Activated naive CD8-positive, alpha-beta T cell (primary cell): ENCODE data around the gene BAZ1B.
"Not testable (repeated sequence)": the region's sequence is repeated elsewhere in the genome, so short reads cannot be mapped to it uniquely, and the experiment has no call there.

Experiments used
- H3K27ac Mint-ChIP-seq: one replicate; pipeline ENCODE4 v1.8.0; 2021; ENCODE audit warnings: mixed read lengths
- H3K27me3 Mint-ChIP-seq: one replicate; pipeline ENCODE4 v1.8.0; 2021; ENCODE audit warnings: mixed read lengths
- H3K36me3 Mint-ChIP-seq: one replicate; pipeline ENCODE4 v1.8.0; 2021; ENCODE audit warnings: mixed read lengths
- H3K4me1 Mint-ChIP-seq: one replicate; pipeline ENCODE4 v1.8.0; 2021; ENCODE audit warnings: low read depth, mixed read lengths
- H3K4me3 Mint-ChIP-seq: one replicate; pipeline ENCODE4 v1.8.0; 2021; ENCODE audit warnings: mild to moderate bottlenecking, mixed read lengths
- H3K9me3 Mint-ChIP-seq: one replicate; pipeline ENCODE4 v1.8.0; 2021; ENCODE audit warnings: low read depth, mixed read lengths

BAZ1B gene

GRCh38 chr7:73434701-73435069 is 87.4 kb downstream of the BAZ1B start:
- Mint-ChIP-seq H3K36me3 (no peaks in the 10 kb centered on the region), H3K4me1 (peaks cover 2% of the 10 kb centered on the region), H3K27me3 (no peaks in the 10 kb centered on the region), H3K27ac (no peak overlapping the region), H3K4me3 (peak overlapping the region; percentile 68), H3K9me3 (no peaks in the 10 kb centered on the region)

DNA sequence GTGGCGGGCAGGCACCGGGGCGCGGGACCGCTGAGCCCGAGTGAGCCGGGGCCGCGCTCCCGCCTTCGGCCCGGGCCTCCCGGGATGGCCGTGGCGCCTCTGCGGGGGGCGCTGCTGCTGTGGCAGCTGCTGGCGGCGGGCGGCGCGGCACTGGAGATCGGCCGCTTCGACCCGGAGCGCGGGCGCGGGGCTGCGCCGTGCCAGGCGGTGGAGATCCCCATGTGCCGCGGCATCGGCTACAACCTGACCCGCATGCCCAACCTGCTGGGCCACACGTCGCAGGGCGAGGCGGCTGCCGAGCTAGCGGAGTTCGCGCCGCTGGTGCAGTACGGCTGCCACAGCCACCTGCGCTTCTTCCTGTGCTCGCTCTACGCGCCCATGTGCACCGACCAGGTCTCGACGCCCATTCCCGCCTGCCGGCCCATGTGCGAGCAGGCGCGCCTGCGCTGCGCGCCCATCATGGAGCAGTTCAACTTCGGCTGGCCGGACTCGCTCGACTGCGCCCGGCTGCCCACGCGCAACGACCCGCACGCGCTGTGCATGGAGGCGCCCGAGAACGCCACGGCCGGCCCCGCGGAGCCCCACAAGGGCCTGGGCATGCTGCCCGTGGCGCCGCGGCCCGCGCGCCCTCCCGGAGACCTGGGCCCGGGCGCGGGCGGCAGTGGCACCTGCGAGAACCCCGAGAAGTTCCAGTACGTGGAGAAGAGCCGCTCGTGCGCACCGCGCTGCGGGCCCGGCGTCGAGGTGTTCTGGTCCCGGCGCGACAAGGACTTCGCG is 88.0 kb downstream of the BAZ1B start:
- no peaks in the 10 kb centered on the region for H3K9me3 Mint-ChIP-seq
- H3K4me1 Mint-ChIP-seq, result peaks cover 2% of the 10 kb centered on the region
- H3K4me3 Mint-ChIP-seq, result peak overlapping the region; percentile 3
- H3K27me3 Mint-ChIP-seq, result no peaks in the 10 kb centered on the region
- no peaks in the 10 kb centered on the region for H3K36me3 Mint-ChIP-seq
- H3K27ac Mint-ChIP-seq, result no peak overlapping the region

GRCh38 chr7:73432676-73433075 is 89.4 kb downstream of the BAZ1B start:
- no peaks in the 10 kb centered on the region for H3K27me3 Mint-ChIP-seq
- H3K9me3 Mint-ChIP-seq, result no peaks in the 10 kb centered on the region
- H3K27ac Mint-ChIP-seq, result peak overlapping the region; percentile 16
- H3K36me3 Mint-ChIP-seq, result no peaks in the 10 kb centered on the region
- H3K4me1 Mint-ChIP-seq, result peaks cover 2% of the 10 kb centered on the region
- H3K4me3 Mint-ChIP-seq, result peak overlapping the region; percentile 49

- Mint-ChIP-seq H3K27me3 (no peaks in the 10 kb centered on the region), H3K9me3 (no peaks in the 10 kb centered on the region), H3K4me3 (peak overlapping the region; percentile 13), H3K4me1 (peaks cover 2% of the 10 kb centered on the region), H3K36me3 (no peaks in the 10 kb centered on the region), H3K27ac (no peak overlapping the region)
Measured at GRCh38 chr7:73431041-73431835, 90.9 kb downstream of the BAZ1B start.

DNA sequence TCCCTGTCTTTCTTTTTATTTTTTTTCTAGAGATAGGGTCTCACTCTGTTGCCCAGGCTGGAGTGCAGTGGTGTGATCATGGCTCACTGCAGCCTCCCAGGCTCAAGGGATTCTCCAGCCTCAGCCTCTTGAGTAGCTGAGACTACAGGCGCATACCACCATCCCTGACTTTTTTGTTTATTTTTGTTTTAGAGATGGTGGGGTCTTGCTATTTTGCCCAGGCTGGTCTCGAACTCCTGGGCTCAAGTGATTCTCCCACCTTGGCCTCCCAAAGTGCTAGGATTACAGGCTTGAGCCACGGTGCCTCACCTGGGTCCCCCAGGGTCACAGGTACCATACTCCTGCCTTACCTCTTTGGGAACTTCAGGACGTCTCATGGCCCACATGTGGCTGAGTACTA is 91.6 kb downstream of the BAZ1B start:
- not testable (repeated sequence) for H3K27ac Mint-ChIP-seq, H3K4me1 Mint-ChIP-seq, H3K27me3 Mint-ChIP-seq, H3K36me3 Mint-ChIP-seq, H3K4me3 Mint-ChIP-seq, H3K9me3 Mint-ChIP-seq

GRCh38 chr7:73429622-73430505 is 92.2 kb downstream of the BAZ1B start:
- no peaks in the 10 kb centered on the region for H3K27me3 Mint-ChIP-seq
- H3K9me3 Mint-ChIP-seq, result no peaks in the 10 kb centered on the region
- H3K27ac Mint-ChIP-seq, result no peak overlapping the region
- H3K4me1 Mint-ChIP-seq, result peaks cover 2% of the 10 kb centered on the region
- no peak overlapping the region for H3K4me3 Mint-ChIP-seq
- no peaks in the 10 kb centered on the region for H3K36me3 Mint-ChIP-seq

GRCh38 chr7:73429215-73429614 is 92.9 kb downstream of the BAZ1B start:
- Mint-ChIP-seq H3K4me3 (no peak overlapping the region), H3K27me3 (no peaks in the 10 kb centered on the region), H3K27ac (no peak overlapping the region), H3K4me1 (no peaks in the 10 kb centered on the region), H3K9me3 (no peaks in the 10 kb centered on the region), H3K36me3 (no peaks in the 10 kb centered on the region)

DNA sequence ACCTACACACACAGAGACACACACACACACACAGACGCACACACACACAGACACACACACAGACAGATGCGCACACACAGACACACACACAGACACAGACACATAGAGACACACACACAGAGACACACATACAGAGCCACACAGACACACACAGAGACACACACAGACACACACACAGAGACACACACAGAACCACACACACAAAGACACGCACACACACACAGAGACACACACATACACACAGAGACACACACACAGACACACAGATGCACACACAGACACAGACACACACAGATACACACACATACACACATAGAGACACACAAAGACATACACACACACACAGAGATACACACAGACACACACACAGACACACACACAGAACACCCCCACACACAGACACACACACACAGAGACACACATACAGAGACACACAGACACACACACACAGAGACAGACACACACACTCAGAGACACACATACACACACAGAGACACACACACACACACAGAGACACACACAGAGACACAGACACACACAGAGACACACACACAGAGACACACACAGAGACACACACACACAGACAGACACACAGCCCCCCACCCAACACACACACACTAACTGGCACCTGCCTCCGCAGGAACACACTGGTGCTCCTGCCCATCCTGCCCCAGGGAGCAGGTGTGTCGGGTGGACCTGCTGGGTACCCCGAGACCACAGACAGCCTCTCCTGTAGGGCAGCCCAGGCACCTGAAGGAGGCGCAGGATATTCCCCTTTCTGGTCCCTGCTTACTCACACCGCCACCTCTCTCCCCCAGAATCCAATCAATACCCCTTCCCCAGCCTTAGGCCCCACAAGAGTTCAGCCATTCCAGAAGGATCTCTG is 93.9 kb downstream of the BAZ1B start:
- H3K27ac Mint-ChIP-seq, result no peak overlapping the region
- H3K36me3 Mint-ChIP-seq, result no peaks in the 10 kb centered on the region
- H3K4me1 Mint-ChIP-seq, result peaks cover 1% of the 10 kb centered on the region
- H3K9me3 Mint-ChIP-seq, result no peaks in the 10 kb centered on the region
- H3K4me3 Mint-ChIP-seq, result no peak overlapping the region
- no peaks in the 10 kb centered on the region for H3K27me3 Mint-ChIP-seq

DNA sequence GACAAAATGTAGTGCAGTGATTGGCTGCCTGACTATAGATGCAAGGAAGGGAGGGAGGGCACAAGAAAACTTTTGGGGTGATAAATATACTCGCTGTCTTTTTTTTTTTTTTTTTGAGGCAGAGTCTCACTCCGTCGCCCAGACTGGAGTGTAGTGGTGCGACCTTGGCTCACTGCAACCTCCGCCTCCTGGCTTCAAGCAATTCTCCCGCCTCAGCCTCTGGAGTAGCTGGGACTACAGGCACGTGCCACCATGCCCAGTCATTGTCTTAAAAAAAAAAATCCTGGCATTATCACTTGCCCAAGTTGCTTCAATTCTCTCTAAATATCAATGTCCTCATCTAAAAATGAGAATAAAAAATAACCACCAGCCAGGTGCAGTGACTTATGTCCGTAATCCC is 96.1 kb downstream of the BAZ1B start:
- Mint-ChIP-seq H3K4me3 (no peak overlapping the region), H3K4me1 (peaks cover 1% of the 10 kb centered on the region), H3K9me3 (no peaks in the 10 kb centered on the region), H3K36me3 (no peaks in the 10 kb centered on the region), H3K27me3 (no peaks in the 10 kb centered on the region), H3K27ac (no peak overlapping the region)

- H3K27ac Mint-ChIP-seq, result no peak overlapping the region
- peaks cover 3% of the 10 kb centered on the region for H3K4me1 Mint-ChIP-seq
- H3K9me3 Mint-ChIP-seq, result no peaks in the 10 kb centered on the region
- no peaks in the 10 kb centered on the region for H3K27me3 Mint-ChIP-seq
- no peaks in the 10 kb centered on the region for H3K36me3 Mint-ChIP-seq
- H3K4me3 Mint-ChIP-seq, result no peak overlapping the region
Measured at GRCh38 chr7:73425356-73425983, 96.6 kb downstream of the BAZ1B start.

DNA sequence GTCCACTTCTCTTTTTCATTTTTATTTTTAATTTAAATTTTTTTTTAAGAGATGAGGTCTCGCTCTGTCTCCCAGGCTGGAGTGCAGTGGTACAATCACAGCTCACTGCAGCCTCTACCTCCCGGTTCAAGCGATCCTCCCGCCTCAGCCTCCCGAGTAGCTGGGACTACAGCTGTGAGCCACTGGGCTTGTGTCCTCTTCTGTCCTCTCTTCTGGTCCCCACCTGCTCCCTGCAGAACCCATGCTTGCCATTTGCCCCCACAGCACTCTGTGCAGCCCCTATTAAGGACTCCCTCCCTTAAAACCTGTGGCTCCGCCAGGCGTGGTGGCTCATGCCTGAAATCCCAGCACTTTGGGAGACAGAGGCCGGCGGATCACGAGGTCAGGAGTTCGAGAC is 97.6 kb downstream of the BAZ1B start:
- no peaks in the 10 kb centered on the region for H3K27me3 Mint-ChIP-seq
- H3K4me1 Mint-ChIP-seq, result peaks cover 8% of the 10 kb centered on the region
- no peaks in the 10 kb centered on the region for H3K36me3 Mint-ChIP-seq
- H3K27ac Mint-ChIP-seq, result no peak overlapping the region
- H3K9me3 Mint-ChIP-seq, result no peaks in the 10 kb centered on the region
- H3K4me3 Mint-ChIP-seq, result no peak overlapping the region

GRCh38 chr7:73423519-73424488 is 98.3 kb downstream of the BAZ1B start:
- no peaks in the 10 kb centered on the region for H3K27me3 Mint-ChIP-seq
- H3K36me3 Mint-ChIP-seq, result no peaks in the 10 kb centered on the region
- H3K4me3 Mint-ChIP-seq, result no peak overlapping the region
- H3K27ac Mint-ChIP-seq, result no peak overlapping the region
- H3K9me3 Mint-ChIP-seq, result no peaks in the 10 kb centered on the region
- H3K4me1 Mint-ChIP-seq, result peaks cover 8% of the 10 kb centered on the region

- not testable (repeated sequence) for H3K4me1 Mint-ChIP-seq, H3K36me3 Mint-ChIP-seq, H3K27ac Mint-ChIP-seq, H3K27me3 Mint-ChIP-seq, H3K4me3 Mint-ChIP-seq, H3K9me3 Mint-ChIP-seq
Measured at GRCh38 chr7:73420610-73421009, 101.5 kb downstream of the BAZ1B start.
